Left lung (tissue), 10 donors: ENCODE results near the gene GGCX. TPM values are rescaled to one million over a fixed set of nuclear protein-coding genes. Genes with fewer than 3 reads are reported as not detected.

Source experiments
- ATAC-seq: fragments of 200-7000 bp; cut with Tn5 transposase; one replicate; pipeline ENCODE4 v1.9.1; 2020; ENCODE audit warnings: moderate library complexity
- DNase-seq, 4 donors: peaks; one replicate each; pipeline ENCODE4 v3.0.0-alpha.2; 2013 to 2020
- H3K27ac ChIP-seq, 2 donors: fragments of 200-600 bp; sonication (generic) in 1 of 2; one replicate each; pipeline versions ENCODE4 v1.5.0 to v1.8.0; 2020 to 2021
- H3K27me3 ChIP-seq, 2 donors: fragments of 200-600 bp; sonication (generic) in 1 of 2; one replicate each; pipeline versions ENCODE4 v1.5.0 to v1.8.0; 2020 to 2021
- H3K36me3 ChIP-seq, 2 donors: fragments of 200-600 bp; sonication (generic) in 1 of 2; one replicate each; pipeline versions ENCODE4 v1.5.0 to v1.8.0; 2020 to 2021
- H3K4me1 ChIP-seq, 2 donors: fragments of 200-600 bp; one replicate each; pipeline ENCODE4 v1.8.0; 2021
- H3K4me3 ChIP-seq, 2 donors: fragments of 200-600 bp; sonication (generic) in 1 of 2; one replicate each; pipeline versions ENCODE4 v1.5.0 to v1.8.0; 2020 to 2021; ENCODE audit warnings: mild to moderate bottlenecking in 1 of 2
- H3K9me3 ChIP-seq, 2 donors: fragments of 200-600 bp; sonication (generic) in 1 of 2; one replicate each; pipeline versions ENCODE4 v1.5.0 to v1.8.0; 2020 to 2021
- intact Hi-C, 2 donors: fragments of 100-400 bp; cut with DNase I; formaldehyde crosslinking; loops; one replicate each; pipeline versions ENCODE4 v1.11.2 to v1.14.2; 2022
- polyA plus RNA-seq, 6 donors: library from polyadenylated mRNA; unstranded; fragments of 120-200 nt; gene quantifications; one replicate each; pipeline ENCODE4 v1.2.1, GENCODE V29; 2013; ENCODE audit not compliant: insufficient read length in 6 of 6
- total RNA-seq, 2 donors: library from RNA; stranded (reverse); fragmentation: NEBNext Ultra II Directional; extraction: Animal tissue kit (Norgen Biotek cat#: 25700); gene quantifications; one replicate each; pipeline ENCODE4 v1.2.1, GENCODE V29; 2021
- TF ChIP-seq, protein P1 (sequence below), 2 donors: fragments of 200-600 bp; sonication (generic) in 1 of 2; IDR thresholded peaks; one replicate each; pipeline versions ENCODE4 v1.5.0 to v1.8.0; 2021; ENCODE audit warnings: antibody characterized with exemption in 2 of 2
- donor health status: DM: no; HTN: yes; CAD: no.
- donor health status: DM: no; HTN: no; CAD: no.

The GGCX gene
- total and polyA plus RNA-seq, 8 donors: 31.9 to 126 (median 37.7) TPM

DNA sequence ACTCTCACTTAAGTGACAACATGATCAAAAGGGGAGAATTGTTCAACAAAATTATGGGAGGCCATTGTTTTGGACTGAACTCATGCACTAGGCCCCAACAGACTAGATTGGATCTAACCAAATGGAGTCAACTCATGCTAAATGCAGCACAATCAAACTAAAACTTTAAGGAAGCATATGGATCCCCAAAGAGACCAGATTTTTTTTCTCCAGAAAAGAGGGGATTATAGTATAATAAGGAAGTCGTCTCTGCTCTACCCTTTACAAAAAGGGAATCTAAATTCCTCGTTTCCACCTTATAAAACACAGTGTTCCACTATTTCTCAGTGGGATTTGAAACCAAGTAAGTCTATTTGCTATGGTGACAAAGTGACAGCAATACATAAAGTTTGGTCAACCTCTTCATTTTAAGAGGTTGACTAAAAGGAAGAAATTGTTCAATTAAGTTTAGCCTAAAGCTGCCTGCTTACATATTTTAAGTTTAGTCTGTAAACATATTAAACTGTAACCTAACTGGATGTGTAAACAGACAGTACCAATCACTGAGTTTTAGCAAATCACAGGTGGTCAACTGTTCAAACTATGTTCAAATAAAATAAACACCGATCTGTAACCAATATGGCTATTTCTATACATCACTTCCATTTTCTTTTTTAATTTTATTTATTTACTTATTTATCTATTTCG is 63.2 kb downstream of the GGCX start:
- Histone ChIP-seq H3K27ac (no peak overlapping the region), H3K27me3 (no peaks in the 10 kb centered on the region), H3K4me3 (no peak overlapping the region), H3K9me3 (no peaks in the 10 kb centered on the region), H3K36me3 (no peaks in the 10 kb centered on the region), H3K4me1 (peaks cover 8 to 40% of the 10 kb centered on the region in 2 donors)
- DNase-seq (no peak), ATAC-seq (no peak)
- intact Hi-C loops: no loop called here
- TF ChIP-seq, protein P1, sequence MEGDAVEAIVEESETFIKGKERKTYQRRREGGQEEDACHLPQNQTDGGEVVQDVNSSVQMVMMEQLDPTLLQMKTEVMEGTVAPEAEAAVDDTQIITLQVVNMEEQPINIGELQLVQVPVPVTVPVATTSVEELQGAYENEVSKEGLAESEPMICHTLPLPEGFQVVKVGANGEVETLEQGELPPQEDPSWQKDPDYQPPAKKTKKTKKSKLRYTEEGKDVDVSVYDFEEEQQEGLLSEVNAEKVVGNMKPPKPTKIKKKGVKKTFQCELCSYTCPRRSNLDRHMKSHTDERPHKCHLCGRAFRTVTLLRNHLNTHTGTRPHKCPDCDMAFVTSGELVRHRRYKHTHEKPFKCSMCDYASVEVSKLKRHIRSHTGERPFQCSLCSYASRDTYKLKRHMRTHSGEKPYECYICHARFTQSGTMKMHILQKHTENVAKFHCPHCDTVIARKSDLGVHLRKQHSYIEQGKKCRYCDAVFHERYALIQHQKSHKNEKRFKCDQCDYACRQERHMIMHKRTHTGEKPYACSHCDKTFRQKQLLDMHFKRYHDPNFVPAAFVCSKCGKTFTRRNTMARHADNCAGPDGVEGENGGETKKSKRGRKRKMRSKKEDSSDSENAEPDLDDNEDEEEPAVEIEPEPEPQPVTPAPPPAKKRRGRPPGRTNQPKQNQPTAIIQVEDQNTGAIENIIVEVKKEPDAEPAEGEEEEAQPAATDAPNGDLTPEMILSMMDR (IDR thresholded peaks at IDR 0.05): no peak

DNA sequence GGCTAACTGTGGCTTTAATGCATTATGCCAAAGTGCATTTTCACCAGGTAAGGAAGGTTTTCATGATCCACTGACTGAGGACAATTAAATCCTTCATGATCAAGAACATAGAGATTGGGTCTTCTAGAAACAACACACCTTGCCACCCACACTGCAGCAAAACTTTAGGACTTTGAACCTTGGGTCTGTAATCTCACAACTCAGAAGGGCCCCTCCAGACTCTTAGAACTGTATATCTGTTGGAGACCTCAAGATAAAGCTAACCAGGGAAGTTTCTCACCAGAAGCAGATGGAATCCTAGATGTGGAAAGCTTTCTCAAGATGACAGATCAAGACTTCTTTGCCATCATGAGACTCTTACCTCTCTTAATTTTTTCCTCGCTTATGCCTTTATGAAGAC is 64.9 kb downstream of the GGCX start:
- Histone ChIP-seq H3K36me3 (no peaks in the 10 kb centered on the region), H3K4me3 (no peak overlapping the region), H3K27me3 (no peaks in the 10 kb centered on the region), H3K27ac (no peak overlapping the region), H3K9me3 (no peaks in the 10 kb centered on the region), H3K4me1 (peaks cover 8 to 29% of the 10 kb centered on the region in 2 donors)
- DNase-seq (no peak), ATAC-seq (no peak)
- intact Hi-C loops: no loop called here
- TF ChIP-seq, protein P1 (IDR thresholded peaks at IDR 0.05): no peak

Other genes starting within 250 kb of the GGCX start
- gene TGOLN2, start 233.5 kb downstream of the GGCX start, total RNA-seq: 100 to 1,000 TPM; 122 to 133 TPM
- 100 to 1,000 TPM in 2 of 6 donors, 10 to 100 TPM in 4; 90.3 to 104 (median 97.6) TPM for gene TGOLN2, start 233.5 kb downstream of the GGCX start, polyA plus RNA-seq
- gene RETSAT, start 207.0 kb downstream of the GGCX start, total RNA-seq: 10 to 100 TPM; 67.6 to 68.1 TPM
- 10 to 100 TPM; 24.5 to 30.4 (median 28.5) TPM for gene RETSAT, start 207.0 kb downstream of the GGCX start, polyA plus RNA-seq
- gene ELMOD3, start 206.7 kb downstream of the GGCX start, total RNA-seq: 10 to 100 TPM; 20.8 to 21.7 TPM
- gene ELMOD3, start 206.7 kb downstream of the GGCX start, polyA plus RNA-seq: 10 to 100 TPM; 29.6 to 40.5 (median 32.7) TPM
- gene CAPG, start 151.1 kb downstream of the GGCX start, total RNA-seq: 100 to 1,000 TPM; 340 to 418 TPM
- 10 to 100 TPM; 45.8 to 60.1 (median 51.8) TPM for gene CAPG, start 151.1 kb downstream of the GGCX start, polyA plus RNA-seq
- gene SH2D6, start 142.8 kb downstream of the GGCX start, total RNA-seq: under 1 TPM; 0.60 to 0.90 TPM
- 1 to 10 TPM in 2 of 6 donors, under 1 TPM in 4; 0.42 to 1.3 (median 0.80) TPM for gene SH2D6, start 142.8 kb downstream of the GGCX start, polyA plus RNA-seq
- 100 to 1,000 TPM; 135 to 194 TPM for gene MAT2A, start 22.3 kb downstream of the GGCX start, total RNA-seq
- gene MAT2A, start 22.3 kb downstream of the GGCX start, polyA plus RNA-seq: 100 to 1,000 TPM; 287 to 341 (median 313) TPM
- 100 to 1,000 TPM; 176 to 250 TPM for gene VAMP8, start 16.1 kb upstream of the GGCX start, total RNA-seq
- gene VAMP8, start 16.1 kb upstream of the GGCX start, polyA plus RNA-seq: 10 to 100 TPM; 51.8 to 76.7 (median 62.4) TPM
- gene VAMP5, start 22.9 kb upstream of the GGCX start, total RNA-seq: 10 to 100 TPM; 58.2 to 87.7 TPM
- gene VAMP5, start 22.9 kb upstream of the GGCX start, polyA plus RNA-seq: 10 to 100 TPM; 49.6 to 65.9 (median 55.7) TPM
- gene RNF181, start 34.3 kb upstream of the GGCX start, total RNA-seq: 100 to 1,000 TPM; 101 to 107 TPM
- gene RNF181, start 34.3 kb upstream of the GGCX start, polyA plus RNA-seq: 100 to 1,000 TPM in 3 of 6 donors, 10 to 100 TPM in 3; 94.9 to 109 (median 101) TPM
- gene TMEM150A, start 41.2 kb upstream of the GGCX start, total RNA-seq: 10 to 100 TPM; 28.2 to 39.6 TPM
- gene TMEM150A, start 41.2 kb upstream of the GGCX start, polyA plus RNA-seq: 10 to 100 TPM; 11.5 to 16.7 (median 13.2) TPM
- gene C2orf68, start 50.6 kb upstream of the GGCX start, total RNA-seq: 10 to 100 TPM; 37.0 to 42.5 TPM
- 10 to 100 TPM; 69.9 to 79.0 (median 74.5) TPM for gene C2orf68, start 50.6 kb upstream of the GGCX start, polyA plus RNA-seq
- 10 to 100 TPM; 44.5 to 45.5 TPM for gene USP39, start 54.7 kb upstream of the GGCX start, total RNA-seq
- 10 to 100 TPM; 55.1 to 70.8 (median 68.5) TPM for gene USP39, start 54.7 kb upstream of the GGCX start, polyA plus RNA-seq
- gene SFTPB, start 106.7 kb upstream of the GGCX start, total RNA-seq: over 10,000 TPM; 11,570 to 18,328 TPM
- 100 to 1,000 TPM; 183 to 652 (median 403) TPM for gene SFTPB, start 106.7 kb upstream of the GGCX start, polyA plus RNA-seq
- 10 to 100 TPM in 1 of 2 donors, 1 to 10 TPM in 1; 9.2 to 10.5 TPM for gene GNLY, start 132.9 kb upstream of the GGCX start, total RNA-seq
- 1 to 10 TPM in 5 of 6 donors, under 1 TPM in 1; 0.90 to 7.4 (median 2.0) TPM for gene GNLY, start 132.9 kb upstream of the GGCX start, polyA plus RNA-seq
- 10 to 100 TPM; 24.7 to 27.1 TPM for gene ATOH8, start 192.5 kb upstream of the GGCX start, total RNA-seq
- gene ATOH8, start 192.5 kb upstream of the GGCX start, polyA plus RNA-seq: 10 to 100 TPM; 30.5 to 36.5 (median 34.9) TPM